Amniotic epithelial cell (primary cell): ENCODE measurements around the gene TBC1D1.
A peak's percentile ranks its signal among the peaks of the same experiment; 100 is the strongest.

Source experiments
- DNase-seq: peaks from one replicate; pipeline ENCODE4 v3.0.0-alpha.2; 2010; ENCODE audit warnings: low read depth

Gene TBC1D1

DNA sequence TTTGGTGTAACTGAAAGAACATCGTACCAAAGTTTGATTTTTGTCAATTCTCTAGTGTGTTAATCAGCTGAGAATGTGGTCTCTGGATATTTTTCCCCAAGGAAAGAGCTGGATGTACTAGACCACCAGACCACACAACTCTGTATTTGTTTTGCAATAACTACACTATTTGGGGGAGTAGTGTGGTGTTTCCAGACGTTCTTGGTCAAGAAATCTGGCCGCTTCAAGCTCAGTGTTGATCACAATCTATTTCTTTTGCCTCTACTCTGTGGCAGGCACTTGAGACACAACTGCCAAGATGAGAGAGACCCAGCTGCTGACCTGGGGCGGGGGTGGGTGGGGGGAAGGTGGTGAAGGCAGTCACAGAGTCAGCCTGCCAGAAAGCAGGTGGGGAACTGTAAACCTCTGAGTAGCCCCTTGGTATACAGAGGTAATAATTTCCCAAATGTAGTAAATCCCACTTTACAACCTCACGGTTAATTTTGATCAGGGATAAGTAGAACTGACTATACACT lies 99.9 kb downstream of the TBC1D1 start:
- DNase-seq, result peak; percentile 76

DNA sequence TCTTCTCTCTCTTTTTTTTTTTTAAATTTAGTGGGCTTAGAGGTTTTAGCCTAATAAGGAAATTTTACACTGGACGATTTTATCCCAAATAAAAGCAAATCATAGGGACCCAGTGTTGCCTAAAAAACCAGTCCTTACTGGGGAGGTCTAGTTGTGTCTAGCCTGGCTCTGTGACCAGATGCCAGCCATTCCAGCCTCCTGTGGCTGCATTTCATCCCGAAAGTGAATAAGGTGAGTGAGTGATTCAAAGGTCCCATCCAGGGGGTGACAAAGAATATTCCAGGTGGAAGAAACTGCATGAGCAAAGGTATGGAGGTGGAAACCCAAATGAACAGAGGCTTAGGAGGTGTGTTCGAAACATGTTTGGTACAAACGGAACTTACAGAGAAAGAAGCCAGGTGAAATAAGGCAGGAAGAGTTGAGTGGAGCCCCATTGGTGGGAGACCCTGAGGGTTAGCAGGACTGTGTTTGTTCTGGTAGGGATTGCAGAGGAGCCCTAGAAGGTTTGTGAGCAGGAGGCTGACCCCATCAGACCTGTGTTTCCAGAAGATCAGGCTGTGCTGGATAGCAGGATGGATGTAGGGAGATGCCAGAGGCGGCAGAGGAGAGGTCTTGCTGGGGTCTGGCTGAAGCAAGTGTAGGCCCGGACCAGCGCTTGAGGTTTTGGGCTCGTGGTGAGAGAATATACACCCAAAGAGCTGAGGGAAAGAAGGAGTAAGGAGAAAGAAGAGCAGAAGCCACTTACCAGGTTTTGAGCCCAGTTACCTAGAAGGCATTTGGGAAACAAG lies 100.9 kb downstream of the TBC1D1 start:
- DNase-seq, result no peak

DNA sequence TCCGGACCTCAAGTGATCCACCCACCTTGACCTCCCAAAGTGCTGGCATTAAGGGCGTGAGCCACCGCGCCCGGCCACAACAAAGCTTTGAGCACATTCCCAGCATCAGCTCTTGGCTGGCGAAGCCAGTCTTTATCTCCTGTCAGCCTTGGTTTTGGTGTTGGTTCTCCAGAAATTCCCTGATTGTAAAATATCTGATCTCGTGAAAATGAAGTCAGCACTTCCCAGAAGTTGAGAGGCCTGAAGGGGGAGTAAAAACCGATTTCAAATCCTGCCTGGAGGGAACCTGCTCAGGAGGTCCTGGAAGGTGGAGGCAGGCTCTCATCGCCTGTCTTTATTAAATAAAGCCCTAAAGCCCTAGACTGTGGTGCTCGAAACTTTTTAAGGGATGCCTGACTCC lies 102.9 kb downstream of the TBC1D1 start:
- DNase-seq, result peak; percentile 47

GRCh38 chr4:37994569-37994968 lies 103.7 kb downstream of the TBC1D1 start:
- no peak for DNase-seq

DNA sequence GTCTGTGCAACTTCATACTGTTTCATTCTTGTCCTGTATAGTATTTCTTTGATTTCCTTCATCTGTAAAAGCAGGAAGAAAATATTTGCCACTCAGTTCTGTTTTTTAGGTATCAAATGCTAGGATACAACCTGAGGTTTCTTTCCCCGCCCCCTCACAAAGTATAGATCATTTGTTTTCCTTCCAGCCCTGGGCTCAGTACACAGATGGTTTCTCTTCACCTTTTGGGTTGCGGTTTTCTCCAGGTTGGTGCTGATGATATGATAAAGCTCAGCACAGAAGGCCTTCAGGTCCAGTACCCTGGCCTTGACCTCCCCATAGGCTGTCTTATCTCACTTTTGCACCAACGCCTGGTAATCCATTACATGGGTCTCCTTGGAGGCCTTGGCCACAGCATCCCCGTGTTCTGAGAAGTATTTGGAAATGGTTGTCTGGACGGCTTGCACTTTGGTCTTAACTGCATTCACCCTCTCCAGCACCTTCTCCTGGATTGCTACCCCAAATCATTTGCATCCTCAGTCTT lies 104.5 kb downstream of the TBC1D1 start:
- DNase-seq, result no peak

- DNase-seq, result no peak
Measured at GRCh38 chr4:37995981-37996775, 105.3 kb downstream of the TBC1D1 start.

DNA sequence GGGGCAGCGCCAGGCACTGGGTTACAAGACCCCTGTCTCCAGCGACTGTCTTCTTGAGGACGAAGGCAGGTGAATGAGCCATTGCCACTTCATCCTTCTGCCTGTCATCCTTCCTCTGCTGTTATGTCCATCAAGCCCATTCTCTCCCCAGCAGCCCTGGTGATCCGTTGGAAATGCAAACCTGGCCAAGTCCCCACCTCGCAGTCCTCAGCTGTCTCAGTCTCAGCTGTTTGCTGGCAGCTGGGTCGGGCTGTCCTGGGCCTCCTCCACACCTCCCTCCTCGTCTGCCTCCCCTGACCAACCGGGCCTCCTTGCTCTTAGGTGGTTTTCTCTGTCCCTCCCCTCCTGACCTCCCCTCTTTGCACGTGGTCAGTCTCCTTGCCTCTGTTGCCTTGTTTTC lies 107.3 kb downstream of the TBC1D1 start:
- DNase-seq, result no peak

DNA sequence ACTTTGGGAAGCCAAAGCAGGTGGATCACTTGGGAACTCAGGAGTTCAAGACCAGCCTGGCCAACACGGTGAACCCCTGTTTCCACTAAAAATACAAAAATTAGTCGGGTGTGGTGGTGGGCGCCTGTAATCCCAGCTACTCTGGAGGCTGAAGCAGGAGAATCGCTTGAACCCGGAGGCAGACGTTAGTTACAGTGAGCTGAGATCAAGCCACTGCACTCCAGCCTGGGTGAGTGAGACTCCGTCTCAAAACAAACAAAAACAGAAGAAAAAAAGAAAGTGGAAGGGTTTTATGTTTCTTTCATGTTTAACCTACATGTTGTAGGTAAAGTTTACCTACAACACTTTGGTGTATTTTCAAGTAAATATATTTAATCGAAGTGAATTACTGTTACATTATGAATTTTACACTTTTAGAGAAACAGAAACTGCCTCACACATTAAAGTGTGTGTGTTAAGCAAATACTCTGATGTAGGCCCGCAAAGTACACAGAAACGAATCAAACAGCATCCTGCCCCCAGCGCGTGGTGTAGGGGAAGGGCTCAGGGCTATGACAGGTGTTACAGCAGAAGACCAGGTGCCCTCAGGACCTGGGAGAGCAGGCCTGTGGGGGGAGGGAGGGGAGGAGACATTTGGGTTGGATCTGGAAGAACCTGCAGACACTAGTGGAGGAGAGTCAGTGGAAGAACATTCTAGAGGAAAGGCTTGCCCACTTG lies 108.3 kb downstream of the TBC1D1 start:
- DNase-seq, result no peak

- DNase-seq, result no peak
Measured at GRCh38 chr4:37999965-38000364, 109.1 kb downstream of the TBC1D1 start.

DNA sequence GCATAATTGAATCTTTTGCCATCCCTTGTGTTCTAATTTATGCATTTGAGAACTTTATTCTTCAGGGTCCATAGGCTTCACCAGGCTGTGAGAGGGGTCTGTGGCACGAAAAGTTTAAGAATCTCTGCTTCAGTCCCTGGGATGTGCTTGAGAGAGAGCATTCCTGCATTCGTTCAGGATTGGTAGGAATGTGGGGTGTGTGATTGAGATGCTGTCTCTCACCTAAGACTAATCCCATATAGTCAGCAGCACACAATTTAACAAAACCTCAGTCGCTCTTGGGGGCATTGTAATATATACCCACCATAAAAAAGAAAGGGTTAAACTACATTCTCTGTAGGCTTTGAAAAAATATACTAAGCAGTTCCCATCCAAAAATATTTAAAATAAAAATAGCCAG lies 111.0 kb downstream of the TBC1D1 start:
- DNase-seq, result no peak

DNA sequence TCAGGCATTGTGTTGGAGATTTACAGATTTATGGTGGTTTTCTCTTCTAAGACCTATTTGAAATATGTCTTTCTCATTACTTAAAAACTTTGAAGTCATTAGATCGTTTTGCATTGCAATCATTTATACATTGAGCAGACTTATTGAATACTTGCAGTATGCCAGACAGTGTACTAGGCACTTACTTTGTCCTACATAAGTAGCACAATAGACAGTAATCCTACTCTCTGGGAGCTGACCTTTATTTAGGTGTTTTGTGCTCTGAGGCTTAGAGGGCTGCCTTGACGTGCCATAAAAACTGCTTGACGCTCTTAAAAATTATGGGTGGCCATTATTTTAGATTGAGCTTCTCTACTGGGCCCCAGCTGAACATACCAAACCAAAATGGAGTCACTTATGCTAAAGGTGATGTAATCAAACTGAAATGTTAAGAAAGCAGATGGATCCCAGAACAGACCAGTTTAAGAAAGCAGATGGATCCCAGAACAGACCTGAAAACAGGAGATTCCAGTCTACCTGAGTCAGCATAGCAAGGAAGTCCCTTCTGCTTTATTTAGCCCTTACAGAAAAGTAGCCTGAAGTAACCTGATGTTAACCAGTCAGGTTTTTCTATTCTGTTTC lies 111.7 kb downstream of the TBC1D1 start:
- DNase-seq, result peak; percentile 53

DNA sequence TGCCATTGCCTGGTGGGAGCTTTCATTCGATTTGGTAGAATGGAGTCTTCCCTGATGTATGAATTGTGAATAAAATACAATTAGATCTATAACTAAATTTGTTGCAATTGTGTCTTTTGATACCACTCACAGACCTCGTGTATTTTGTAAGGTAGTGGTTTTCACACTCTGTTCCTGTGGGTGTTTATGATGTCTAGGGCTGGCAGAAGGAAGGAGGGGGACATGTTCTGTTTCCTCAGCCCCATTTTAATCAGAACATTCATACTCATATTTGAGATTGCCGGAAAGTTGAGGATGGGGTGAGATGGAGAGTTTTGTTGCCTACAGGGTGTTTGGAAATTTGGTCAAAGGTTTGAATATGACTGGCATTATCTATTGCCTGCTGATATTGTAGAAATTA lies 112.2 kb downstream of the TBC1D1 start:
- no peak for DNase-seq

- DNase-seq, result no peak
Measured at GRCh38 chr4:38003628-38004027, 112.7 kb downstream of the TBC1D1 start.

- peak; percentile 73 for DNase-seq
Measured at GRCh38 chr4:38004062-38004461, 113.2 kb downstream of the TBC1D1 start.

GRCh38 chr4:38004887-38005286 lies 114.0 kb downstream of the TBC1D1 start:
- DNase-seq, result peak; percentile 37

DNA sequence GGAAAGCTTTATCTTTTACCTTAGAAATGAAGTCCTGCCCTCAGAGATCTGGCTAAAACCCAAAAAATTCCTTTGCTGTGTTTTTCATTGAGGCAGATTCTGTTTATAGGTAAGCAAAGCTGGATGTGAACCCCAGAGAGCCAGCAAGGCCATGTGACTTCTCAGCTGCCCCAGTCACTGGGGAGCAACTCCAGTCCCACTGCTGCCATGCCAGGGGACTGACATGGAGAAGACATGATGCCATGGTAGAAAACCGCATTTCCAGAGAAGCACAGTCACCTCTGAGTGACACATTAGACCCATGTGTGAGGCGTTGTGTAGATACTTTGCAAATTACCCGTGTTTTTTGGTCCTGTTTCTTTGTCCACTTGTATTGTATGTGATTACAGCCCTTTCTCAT lies 114.8 kb downstream of the TBC1D1 start:
- no peak for DNase-seq

GRCh38 chr4:38007645-38008044 lies 116.8 kb downstream of the TBC1D1 start:
- no peak for DNase-seq

- no peak for DNase-seq
Measured at GRCh38 chr4:38008571-38009021, 117.7 kb downstream of the TBC1D1 start.

GRCh38 chr4:38009421-38009820 lies 118.5 kb downstream of the TBC1D1 start:
- DNase-seq, result no peak

- no peak for DNase-seq
Measured at GRCh38 chr4:38009949-38010348, 119.1 kb downstream of the TBC1D1 start.

GRCh38 chr4:38011511-38012162 lies 120.8 kb downstream of the TBC1D1 start:
- no peak for DNase-seq
